A549 treated with ZK216348 at 1 μM for 4 hours (cell line): Measurements from ENCODE around the gene MFSD12. TPM values are rescaled to one million over a fixed set of nuclear protein-coding genes. Genes with fewer than 3 reads are reported as not detected.

Experiments
- total RNA-seq: library from RNA; stranded (reverse); fragments of 200-300 nt; extraction: Qiagen RNA extraction; gene quantifications from 5 replicates; pipeline ENCODE4 v1.2.3, GENCODE V29; 2022; ENCODE audit warnings: low read depth

The MFSD12 gene
- total RNA-seq = 90.3 to 170 TPM (median 159 TPM) in 5 replicates

DNA sequence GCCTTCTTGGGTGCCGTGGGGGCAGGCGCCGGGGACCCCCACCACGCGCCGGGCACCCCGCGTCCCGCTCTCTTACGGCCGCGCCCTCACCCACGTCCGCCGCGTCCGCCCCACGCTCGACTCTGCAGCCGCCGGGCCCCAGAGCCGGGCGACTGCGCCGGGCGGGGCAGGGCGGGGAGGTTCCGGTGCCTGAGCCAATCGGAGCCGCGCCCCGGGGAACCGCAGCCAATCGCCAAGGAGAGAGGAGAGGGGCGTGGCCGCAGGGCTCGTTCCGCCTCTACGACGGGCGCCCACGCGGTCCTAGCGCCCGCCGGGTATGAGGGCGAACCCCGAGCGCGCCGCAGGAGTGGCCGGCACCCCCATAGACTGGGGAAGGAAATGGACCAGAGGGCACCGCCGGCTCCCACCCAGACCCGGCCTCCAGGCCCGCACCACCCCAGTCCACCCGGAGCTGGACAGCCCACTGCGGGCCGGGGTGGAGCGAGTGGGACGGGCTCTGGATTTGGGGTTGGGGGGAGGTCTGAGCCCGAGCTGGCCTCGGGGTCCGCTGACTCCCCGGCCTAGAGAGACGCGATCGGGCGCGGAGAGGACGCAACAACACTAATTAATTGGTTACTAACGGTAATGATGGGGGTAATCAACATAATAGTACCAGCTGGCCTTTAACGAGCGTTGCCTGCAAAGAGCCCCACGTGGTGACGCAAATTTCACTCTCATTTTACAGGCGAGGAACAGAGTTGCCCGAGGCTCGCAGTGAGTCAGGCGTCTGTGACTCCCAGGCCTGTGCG, at the start of gene MFSD12:
MFSD12 (minus strand) TSS at position 126 of the 788 bp plus-strand sequence. CDS start 183 bp downstream, outside the sequence.

GRCh38 chr19:3606690-3607289, 49.4 kb upstream of the MFSD12 start, which contains the start of gene TBXA2R:
TSS of gene TBXA2R (minus strand) at chr19:3606875. CDS start at chr19:3600634, 6,241 bp downstream.

GRCh38 chr19:3585301-3586126, 28.1 kb upstream of the MFSD12 start, which contains the start of gene GIPC3:
TSS of gene GIPC3 (plus strand) at chr19:3585478. CDS start at chr19:3585598, 120 bp downstream.

DNA sequence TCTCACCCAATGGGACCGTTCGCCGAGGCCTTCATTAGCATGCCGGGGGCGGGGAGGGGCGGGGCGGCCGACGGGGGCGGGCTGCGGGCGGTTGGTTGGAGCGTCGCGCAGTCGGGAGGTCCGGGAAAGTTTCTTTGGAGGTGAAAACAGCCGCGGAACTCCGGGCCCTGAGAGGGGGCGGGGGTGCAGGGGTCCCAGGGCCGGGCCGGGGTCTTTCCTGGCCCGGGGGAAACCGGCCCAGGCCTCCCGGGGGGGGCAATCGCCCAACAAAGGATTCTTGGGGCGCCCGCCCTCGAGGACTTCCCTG, 15.4 kb upstream of the MFSD12 start, which contains the start of gene HMG20B:
HMG20B (plus strand) TSS at position 90 of the 307 bp plus-strand sequence. CDS start 366 bp downstream, outside the sequence.

GRCh38 chr19:3538965-3539755, 18.2 kb downstream of the MFSD12 start, which contains the start of gene TEKTIP1:
TSS of gene TEKTIP1 (plus strand) at chr19:3539174. CDS start at chr19:3539178, 4 bp downstream.

GRCh38 chr19:3505598-3506383, 51.6 kb downstream of the MFSD12 start, which contains the start of gene FZR1:
TSS of gene FZR1 (plus strand) at chr19:3506311. CDS start at chr19:3522990, 16,679 bp downstream.

GRCh38 chr19:3500429-3501101, 56.8 kb downstream of the MFSD12 start, which contains the start of gene DOHH:
TSS of gene DOHH (minus strand) at chr19:3500674. CDS start at chr19:3496814, 3,860 bp downstream.

Other genes with a start within 250 kb of the MFSD12 start
- gene NFIC, start 191.0 kb downstream of the MFSD12 start, total RNA-seq = 28.0 to 57.6 TPM (median 48.4 TPM) in 5 replicates
- 0.51 to 1.4 TPM (median 1.1 TPM) in 4 of 5 replicates, not detected in the other for gene SMIM24, start 77.1 kb downstream of the MFSD12 start, total RNA-seq
- gene SMIM44, start 74.1 kb downstream of the MFSD12 start, total RNA-seq = not detected in 5 replicates
- 8.5 to 21.0 TPM (median 20.2 TPM) in 5 replicates for gene DOHH, start 56.9 kb downstream of the MFSD12 start, total RNA-seq
- 18.3 to 38.1 TPM (median 33.8 TPM) in 5 replicates for gene FZR1, start 51.3 kb downstream of the MFSD12 start, total RNA-seq
- gene TEKTIP1, start 18.4 kb downstream of the MFSD12 start, total RNA-seq = not detected in 5 replicates
- 38.2 to 67.9 TPM (median 66.7 TPM) in 5 replicates for gene HMG20B, start 15.4 kb upstream of the MFSD12 start, total RNA-seq
- 0.16 to 0.27 TPM (median 0.19 TPM) in 5 replicates for gene GIPC3, start 27.9 kb upstream of the MFSD12 start, total RNA-seq
- gene TBXA2R, start 49.3 kb upstream of the MFSD12 start, total RNA-seq = 0.74 to 1.3 TPM (median 0.90 TPM) in 5 replicates
- gene CACTIN, start 69.2 kb upstream of the MFSD12 start, total RNA-seq = 10.0 to 23.1 TPM (median 19.1 TPM) in 5 replicates
- gene PIP5K1C, start 142.9 kb upstream of the MFSD12 start, total RNA-seq = 6.0 to 16.0 TPM (median 14.2 TPM) in 5 replicates
- gene TJP3, start 150.8 kb upstream of the MFSD12 start, total RNA-seq = 0.22 to 1.1 TPM (median 0.81 TPM) in 5 replicates
- gene APBA3, start 204.1 kb upstream of the MFSD12 start, total RNA-seq = 5.0 to 13.9 TPM (median 12.6 TPM) in 5 replicates
- gene MRPL54, start 205.1 kb upstream of the MFSD12 start, total RNA-seq = 52.6 to 80.6 TPM (median 66.7 TPM) in 5 replicates
- not detected in 5 replicates for gene RAX2, start 214.6 kb upstream of the MFSD12 start, total RNA-seq
- gene MATK, start 228.8 kb upstream of the MFSD12 start, total RNA-seq = 0.41 to 2.0 TPM (median 1.0 TPM) in 5 replicates